NK-92 (cell line): ENCODE data around the gene LOXL3.
"Not testable (repeated sequence)": the region's sequence is repeated elsewhere in the genome, so short reads cannot be mapped to it uniquely, and the experiment has no call there.

Experiments
- DNase-seq: peaks from one replicate; lab custom pipeline; 2025; ENCODE audit not compliant: unreplicated experiment; lab: John Stamatoyannopoulos, UW

LOXL3 gene

GRCh38 chr2:74493546-74493945 is 60.2 kb downstream of the LOXL3 start:
- DNase-seq = no peak

DNA sequence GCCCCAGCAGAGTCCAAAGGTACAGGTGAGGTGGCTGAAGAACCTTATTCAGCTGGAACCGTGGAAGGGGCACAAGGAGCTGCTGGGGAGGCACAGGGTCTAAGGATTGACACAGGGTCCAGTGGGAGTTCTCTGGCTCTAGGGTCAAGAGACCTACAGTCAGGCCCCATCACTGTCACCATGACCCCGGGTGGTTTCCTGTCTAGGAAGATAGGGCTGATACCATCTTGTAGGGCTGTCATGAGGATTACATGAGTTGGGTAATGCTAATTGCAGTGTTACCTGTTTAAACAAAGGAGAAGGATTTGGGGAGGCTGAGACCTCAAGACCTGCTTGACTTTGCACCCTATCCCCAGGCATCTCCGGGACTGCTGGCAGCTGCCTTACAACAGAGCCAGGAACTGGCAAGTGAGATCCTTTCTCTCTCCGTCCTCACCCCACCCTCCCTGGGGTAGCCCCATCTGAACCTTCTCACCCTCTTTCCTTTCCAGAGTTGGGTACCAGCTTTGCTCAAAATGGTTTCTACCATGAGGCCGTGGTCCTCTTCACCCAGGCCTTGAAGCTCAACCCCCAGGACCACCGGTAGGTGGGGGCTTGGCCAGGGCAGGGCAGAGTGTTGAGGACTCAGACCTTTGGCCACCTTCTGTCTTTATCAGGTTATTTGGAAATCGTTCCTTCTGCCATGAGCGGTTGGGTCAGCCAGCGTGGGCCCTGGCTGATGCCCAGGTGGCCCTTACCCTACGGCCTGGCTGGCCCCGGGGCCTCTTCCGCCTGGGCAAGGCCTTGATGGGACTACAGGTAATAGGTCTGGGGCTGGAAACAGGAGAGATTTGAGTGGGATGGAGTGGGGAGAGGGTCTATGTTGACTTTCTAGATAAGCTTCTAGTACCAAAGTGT is 61.8 kb downstream of the LOXL3 start:
- no peak for DNase-seq

DNA sequence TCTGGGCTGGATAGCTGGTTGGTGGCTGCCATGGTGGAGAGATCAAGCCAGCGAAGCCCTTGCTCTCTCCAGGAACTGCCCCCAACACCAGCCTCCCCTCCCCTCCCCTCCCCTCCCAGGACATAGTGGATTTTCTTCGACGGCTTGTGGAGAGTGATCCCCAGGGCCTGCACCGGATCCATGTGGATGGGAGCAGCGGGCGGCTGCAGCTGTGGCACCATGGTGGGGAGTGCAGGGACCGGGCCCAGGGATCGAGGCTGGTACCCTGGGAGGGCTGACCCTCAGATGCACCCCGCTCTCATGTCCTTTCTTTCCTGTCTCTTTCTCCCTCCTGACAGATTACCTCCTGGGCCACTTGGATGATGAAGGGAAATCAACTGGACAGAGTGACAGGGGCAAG is 63.8 kb downstream of the LOXL3 start:
- DNase-seq = no peak

DNA sequence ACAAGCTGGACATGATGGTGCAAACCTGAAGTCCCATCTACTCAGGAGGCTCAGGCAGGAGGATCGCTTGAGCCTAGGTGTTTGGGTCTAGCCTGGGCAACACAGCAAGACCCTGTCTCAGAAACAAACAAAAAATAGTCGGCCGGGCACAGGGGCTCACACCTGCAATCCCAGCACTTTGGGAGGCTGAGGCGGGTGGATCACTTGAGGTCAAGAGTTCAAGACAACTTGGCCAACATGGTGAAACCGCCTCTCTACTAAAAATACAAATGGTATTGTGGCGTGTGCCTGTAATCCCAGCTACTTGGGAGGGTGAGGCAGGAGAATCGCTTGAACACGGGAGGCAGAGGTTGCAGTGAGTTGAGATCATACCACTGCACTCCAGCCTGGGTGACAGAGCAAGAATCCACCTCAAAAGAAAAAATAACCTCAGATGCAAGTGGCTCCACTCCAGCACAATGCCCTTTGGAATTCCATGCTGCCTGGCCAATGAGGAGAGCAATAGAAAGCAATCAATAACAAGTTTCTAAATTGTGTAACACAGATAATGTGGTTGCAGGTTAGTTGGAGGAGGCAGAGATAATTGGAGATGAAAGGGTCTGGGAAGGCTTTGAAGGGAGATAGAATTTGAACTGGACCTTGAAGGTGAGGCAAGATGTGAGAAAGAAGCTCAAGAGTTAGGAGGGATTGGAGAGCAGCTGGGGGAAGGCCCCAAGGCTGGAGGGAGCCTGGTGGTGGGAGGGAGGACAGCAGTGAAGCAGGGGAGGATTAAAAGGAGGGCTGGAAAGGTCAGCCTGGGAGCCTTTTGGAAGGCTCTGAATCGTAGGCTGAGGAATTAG is 64.9 kb downstream of the LOXL3 start:
- no peak for DNase-seq

- no peak for DNase-seq
Measured at GRCh38 chr2:74486141-74486540, 67.6 kb downstream of the LOXL3 start.

GRCh38 chr2:74483675-74484164 is 70.0 kb downstream of the LOXL3 start:
- DNase-seq = not testable (repeated sequence)

- no peak for DNase-seq
Measured at GRCh38 chr2:74482801-74483674, 70.7 kb downstream of the LOXL3 start, which contains the start of the genes CCDC142 and TTC31. Gene CCDC142 (minus strand): TSS chr2:74482998. CDS start chr2:74482837, 161 bp downstream. Gene TTC31 (plus strand): TSS chr2:74483081. CDS start chr2:74483096, 15 bp downstream.
